DMS153 treated with DMSO at 0.1 percent for 48 hours (cell line): ENCODE measurements around the gene HPS6.
"Not testable (repeated sequence)": the region's sequence is repeated elsewhere in the genome, so short reads cannot be mapped to it uniquely, and the experiment has no call there.

ENCODE experiments used
- DNase-seq: peaks from one replicate; lab custom pipeline; 2025; ENCODE audit not compliant: unreplicated experiment; lab: John Stamatoyannopoulos, UW

Gene HPS6

DNA sequence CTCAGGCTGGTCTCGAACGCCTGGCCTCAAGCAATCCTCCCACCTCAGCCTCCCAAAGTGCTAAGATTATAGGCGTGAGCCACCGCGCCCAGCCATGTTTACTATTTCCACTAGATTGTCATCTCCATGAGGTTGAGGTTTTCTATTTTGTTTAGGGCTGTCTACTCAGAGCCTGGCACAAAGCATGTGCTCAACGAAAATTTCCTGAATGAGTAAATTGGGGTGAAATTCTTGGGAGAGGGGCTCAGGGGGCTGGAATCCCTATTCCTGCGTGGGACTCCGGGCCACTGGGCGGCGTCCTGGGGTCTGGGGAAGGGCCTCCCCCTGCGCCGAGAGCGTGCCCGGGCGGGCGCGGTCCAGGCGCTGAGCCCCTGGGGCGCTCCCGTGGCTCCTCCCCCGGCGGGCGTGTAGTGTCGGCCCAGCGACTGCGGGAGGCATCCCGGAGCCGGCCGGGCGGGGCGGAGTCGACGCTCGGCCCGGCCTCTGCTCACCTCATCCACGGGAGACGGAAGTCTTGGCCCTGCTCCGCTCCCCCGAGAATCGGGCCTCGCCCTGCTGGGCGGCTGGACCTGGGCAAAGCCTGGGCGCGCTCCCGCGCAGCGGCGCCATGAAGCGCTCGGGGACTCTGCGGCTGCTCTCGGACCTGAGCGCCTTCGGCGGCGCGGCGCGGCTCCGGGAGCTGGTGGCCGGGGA lies at the start of gene HPS6:
TSS of gene HPS6 (plus strand) at position 482 of the 693 bp plus-strand sequence. CDS start at position 608, 126 bp downstream.
- DNase-seq = peak; percentile 74

DNA sequence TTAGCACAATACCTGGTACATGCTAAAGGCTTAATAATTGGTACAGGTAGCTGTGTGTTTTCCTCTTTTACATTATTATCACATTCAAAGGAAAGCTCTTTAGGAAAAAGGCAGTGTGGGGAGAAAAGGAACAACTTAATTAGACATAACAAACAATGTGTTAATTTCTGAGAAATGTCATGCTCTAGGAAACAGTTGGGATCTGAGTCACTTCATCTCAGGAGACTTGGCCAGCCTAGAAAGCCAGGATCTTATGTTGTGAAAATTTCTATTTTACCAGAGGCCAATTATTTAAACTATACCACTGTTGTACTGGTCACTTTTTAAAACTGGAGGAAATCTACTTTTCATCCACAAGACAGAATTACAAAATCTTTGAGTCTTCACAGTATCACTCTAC lies 48.7 kb upstream of the HPS6 start:
- DNase-seq = no peak

DNA sequence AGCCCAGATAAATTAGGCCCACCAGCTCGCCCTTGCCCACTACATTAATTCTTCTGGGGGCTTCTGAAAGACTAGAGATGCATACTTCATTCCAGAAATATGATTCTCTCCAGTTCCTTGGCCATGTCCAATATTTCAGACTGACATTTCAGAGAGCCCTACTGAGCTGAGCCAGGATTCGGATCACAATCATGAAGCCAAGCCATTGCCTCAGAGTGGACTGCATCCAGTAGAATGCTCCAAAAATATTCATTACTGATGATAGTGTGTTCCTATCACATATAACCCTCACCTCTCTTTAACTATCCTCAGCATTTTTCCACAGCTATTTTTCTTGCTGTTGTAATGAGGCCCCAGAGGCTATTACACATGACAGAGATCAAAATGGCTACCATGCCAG lies 47.9 kb upstream of the HPS6 start:
- DNase-seq = no peak

- DNase-seq = no peak
Observed at GRCh38 chr10:102020938-102021337, 44.2 kb upstream of the HPS6 start.

DNA sequence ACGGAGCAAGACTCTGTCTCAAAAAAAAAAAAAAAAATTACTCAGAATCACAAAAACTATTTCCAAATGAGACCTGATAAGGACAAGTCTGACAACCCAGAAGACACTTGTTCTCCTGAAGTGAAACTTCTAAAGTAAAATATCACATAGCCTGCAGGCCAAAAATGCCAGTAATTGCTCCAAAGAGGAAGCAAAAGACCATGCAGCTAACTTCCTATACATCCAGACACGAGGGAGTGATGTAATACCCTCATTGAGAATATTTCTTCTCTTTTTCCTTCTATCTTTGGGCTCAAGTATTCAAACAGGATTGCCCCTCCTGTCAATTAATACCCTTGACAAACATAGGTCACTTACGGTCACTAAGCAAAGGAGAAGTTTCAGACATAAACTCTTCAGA lies 40.4 kb upstream of the HPS6 start:
- DNase-seq = no peak

DNA sequence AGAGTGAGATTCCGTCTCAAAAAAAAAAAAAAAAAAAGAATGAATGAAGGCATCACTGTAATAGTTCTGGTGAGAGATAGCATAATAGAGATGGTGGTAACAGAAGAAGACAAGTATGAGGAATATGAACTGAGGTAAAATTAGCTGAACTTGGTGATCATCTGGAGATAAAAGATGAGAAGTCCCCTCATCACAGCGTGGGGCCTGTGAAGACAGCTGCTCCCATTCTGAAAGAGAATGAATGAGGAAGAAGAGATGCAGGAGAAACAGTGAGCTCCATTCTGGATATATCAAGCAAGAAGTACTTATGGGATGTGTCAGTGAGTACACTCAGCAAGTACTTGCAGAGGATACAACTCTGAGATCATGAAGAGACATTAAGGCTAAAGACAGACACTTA lies 37.9 kb upstream of the HPS6 start:
- DNase-seq = no peak

DNA sequence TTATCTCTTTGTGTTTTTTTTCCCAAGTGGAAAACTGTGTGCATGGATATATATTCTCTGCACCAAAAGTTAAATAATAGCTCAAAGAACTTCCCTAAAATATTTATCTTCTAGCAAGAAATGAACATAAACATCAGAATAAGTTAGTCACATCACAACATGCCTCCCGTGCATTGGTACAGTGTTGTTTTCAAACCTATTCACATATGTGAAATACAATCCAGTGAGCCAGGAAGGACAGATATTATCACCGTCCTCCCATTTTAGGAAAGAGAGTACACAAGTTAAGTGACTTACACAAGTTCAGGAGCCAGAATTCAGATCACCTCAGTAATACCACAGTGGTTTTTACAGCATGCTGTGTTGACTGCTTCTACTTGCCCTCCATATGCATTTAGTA lies 31.4 kb upstream of the HPS6 start:
- DNase-seq = no peak

DNA sequence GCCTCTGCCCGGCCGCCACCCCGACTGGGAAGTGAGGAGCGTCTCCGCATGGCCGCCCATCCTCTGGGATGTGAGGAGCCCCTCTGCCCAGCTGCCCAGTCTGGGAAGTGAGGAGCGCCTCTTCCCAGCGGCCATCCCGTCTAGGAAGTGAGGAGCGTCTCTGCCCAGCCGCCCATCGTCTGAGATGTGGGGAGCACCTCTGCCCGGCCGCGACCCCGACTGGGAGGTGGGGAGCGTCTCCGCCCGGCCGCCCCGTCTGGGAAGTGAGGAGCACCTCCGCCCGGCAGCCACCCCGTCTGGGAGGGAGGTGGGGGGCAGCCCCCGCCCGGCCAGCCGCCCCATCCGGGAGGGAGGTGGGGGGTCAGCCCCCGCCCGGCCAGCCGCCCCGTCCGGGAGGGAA lies 29.3 kb upstream of the HPS6 start:
- DNase-seq = not testable (repeated sequence)

DNA sequence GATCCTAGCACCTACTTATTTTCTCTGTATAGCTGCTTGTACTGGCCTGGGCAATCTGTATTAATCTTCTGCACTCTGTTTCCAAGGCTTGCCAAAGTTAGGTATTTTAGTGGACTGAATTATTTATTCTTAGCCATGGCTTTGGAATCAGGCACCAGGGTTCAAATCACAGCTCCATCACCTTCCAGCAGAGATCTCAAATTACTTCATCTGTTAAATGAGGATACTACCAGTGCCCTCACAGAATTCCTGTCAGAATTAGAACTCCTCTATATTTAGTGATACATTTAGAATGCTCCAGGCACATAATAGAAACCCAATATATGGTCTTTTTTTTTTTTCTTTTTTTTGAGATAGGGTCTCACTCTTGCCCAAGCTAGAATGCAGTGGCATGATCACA lies 26.7 kb upstream of the HPS6 start:
- DNase-seq = no peak

GRCh38 chr10:102040305-102041050 lies 24.7 kb upstream of the HPS6 start:
- DNase-seq = no peak

DNA sequence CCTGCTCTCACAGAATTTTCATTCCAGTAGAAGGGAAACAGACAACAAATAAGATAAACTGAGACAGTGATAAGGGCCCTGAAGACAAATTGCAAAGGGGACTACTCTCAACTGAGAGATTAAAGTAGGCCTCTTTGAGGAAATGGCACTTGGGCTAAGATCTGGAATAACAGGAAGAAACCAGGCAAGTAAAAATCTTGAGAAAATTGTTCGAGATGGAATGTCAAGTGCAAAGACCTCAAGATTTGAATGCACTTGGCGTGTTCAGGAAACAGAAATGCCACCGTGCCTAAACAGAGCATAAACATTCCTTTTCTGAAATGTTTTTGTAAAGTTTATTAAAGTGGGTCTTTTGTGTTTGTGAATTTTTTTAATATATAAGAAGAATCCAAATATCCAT lies 19.9 kb upstream of the HPS6 start:
- no peak for DNase-seq

- DNase-seq = no peak
Observed at GRCh38 chr10:102046095-102046494, 19.1 kb upstream of the HPS6 start.

- not testable (repeated sequence) for DNase-seq
Observed at GRCh38 chr10:102054881-102055646, 10.1 kb upstream of the HPS6 start.

GRCh38 chr10:102055647-102056419 lies 9.3 kb upstream of the HPS6 start, which contains the start of gene ARMH3:
ARMH3 (minus strand) TSS chr10:102056173; CDS start chr10:102040114, 16,059 bp downstream.
- DNase-seq = peak; percentile 94

GRCh38 chr10:102059987-102060386 lies 5.2 kb upstream of the HPS6 start:
- DNase-seq = no peak

- DNase-seq = no peak
Observed at GRCh38 chr10:102064503-102064867, 664 bp upstream of the HPS6 start.

- DNase-seq = no peak
Observed at GRCh38 chr10:102065561-102066398, 631 bp downstream of the HPS6 start.

GRCh38 chr10:102066399-102067088 lies 1.4 kb downstream of the HPS6 start:
- DNase-seq = no peak

DNA sequence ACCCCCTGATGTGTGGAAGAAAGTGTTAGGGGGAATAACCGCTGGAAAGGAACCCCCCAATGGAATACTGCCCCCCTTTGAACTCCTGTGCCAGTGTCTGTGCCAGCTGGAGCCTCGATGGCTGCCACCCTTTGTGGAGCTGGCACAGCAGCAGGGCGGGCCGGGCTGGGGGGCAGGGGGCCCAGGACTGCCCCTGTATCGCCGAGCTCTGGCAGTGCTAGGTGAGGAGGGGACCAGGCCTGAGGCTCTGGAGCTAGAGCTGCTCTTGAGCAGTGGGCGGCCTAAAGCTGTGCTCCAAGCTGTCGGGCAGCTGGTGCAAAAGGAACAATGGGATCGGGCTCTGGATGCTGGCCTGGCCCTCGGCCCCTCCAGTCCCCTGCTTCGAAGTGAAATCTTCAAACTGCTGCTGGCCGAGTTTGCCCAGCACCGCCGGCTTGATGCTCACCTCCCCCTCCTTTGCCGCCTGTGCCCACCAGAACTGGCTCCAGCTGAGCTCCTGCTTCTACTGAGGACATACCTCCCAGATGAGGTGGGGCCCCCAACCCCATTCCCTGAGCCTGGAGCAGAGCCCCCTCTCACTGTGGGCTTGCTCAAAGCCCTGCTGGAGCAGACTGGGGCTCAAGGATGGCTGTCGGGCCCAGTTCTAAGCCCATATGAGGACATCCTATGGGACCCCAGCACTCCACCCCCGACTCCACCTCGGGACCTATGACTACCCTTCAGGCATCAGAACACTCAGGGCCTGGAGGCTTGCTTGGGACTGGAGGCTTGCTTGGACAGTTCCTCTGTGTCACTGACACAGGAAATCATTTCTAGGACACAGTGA lies 2.2 kb downstream of the HPS6 start:
- no peak for DNase-seq
